ENCODE data around the gene MIER2. TPM values are rescaled to one million over a fixed set of nuclear protein-coding genes. Genes with fewer than 3 reads are reported as not detected.
"Not testable (repeated sequence)": the region's sequence is repeated elsewhere in the genome, so short reads cannot be mapped to it uniquely, and the experiment has no call there.

MIER2 gene
- total and polyA plus RNA-seq, 2 donors from 2014 or later = 18.4 to 23.4 TPM

GRCh38 chr19:269241-269640, 75.4 kb downstream of the MIER2 start:
- no peaks in the 10 kb centered on the region for H3K36me3 ChIP-seq (ENCODE audit: control insufficient read depth in 2 of 3, insufficient read depth in 3 of 3, low read length in 3 of 3)
- TF ChIP-seq CTCF (IDR thresholded peaks at IDR 0.05; ENCODE audit: borderline replicate concordance, extremely low read depth, insufficient read depth) = no peak
- no peak overlapping the region for H3K4me3 ChIP-seq (ENCODE audit: low read length in 3 of 3)
- H3K27ac ChIP-seq (ENCODE audit: low read depth in 2 of 2, low read length in 2 of 2) = no peak overlapping the region
- H3K4me1 ChIP-seq (ENCODE audit: control insufficient read depth in 2 of 3, insufficient read depth in 2 of 3, low read depth in 1 of 3, low read length in 3 of 3) = no peaks in the 10 kb centered on the region
- H3K9ac ChIP-seq (ENCODE audit: low read length in 3 of 3) = no peak overlapping the region
- DNase-seq = no peak
- peaks cover 20% of the 10 kb centered on the region for H3K27me3 ChIP-seq (ENCODE audit: control insufficient read depth, insufficient read depth, low read length)
- intact Hi-C loops (cut with DNase I) = no loop called here
- no peak for FAIRE-seq
- no peaks in the 10 kb centered on the region for H3K9me3 ChIP-seq (ENCODE audit: control insufficient read depth in 2 of 3, insufficient read depth in 1 of 3, low read length in 3 of 3)

DNA sequence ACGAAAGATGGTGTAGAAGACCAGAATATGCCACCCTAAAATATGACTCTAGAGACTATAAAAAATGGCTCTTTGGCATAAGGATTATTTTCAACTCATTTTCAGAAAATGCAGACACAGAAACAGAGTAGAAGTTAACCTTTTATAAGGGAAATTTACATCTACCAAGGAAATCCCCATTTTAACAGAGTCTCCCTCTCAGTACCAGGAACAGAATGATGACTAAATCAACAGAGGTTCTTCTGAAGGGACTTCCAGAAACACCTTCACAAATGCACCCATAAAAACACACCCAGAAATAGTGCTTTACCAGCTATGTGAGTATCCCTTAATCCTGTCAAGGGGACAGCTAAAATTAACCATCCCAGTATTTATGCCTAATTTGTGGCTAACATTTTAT, 82.5 kb downstream of the MIER2 start:
- no peaks in the 10 kb centered on the region for H3K9me3 ChIP-seq (ENCODE audit: control insufficient read depth in 2 of 3, insufficient read depth in 1 of 3, low read length in 3 of 3)
- FAIRE-seq (no peak), DNase-seq (no peak)
- H3K27ac ChIP-seq (ENCODE audit: low read depth in 2 of 2, low read length in 2 of 2) = no peak overlapping the region
- intact Hi-C loops (cut with DNase I) = no loop called here
- TF ChIP-seq CTCF (IDR thresholded peaks at IDR 0.05; ENCODE audit: borderline replicate concordance, extremely low read depth, insufficient read depth) = no peak
- no peak overlapping the region for H3K4me3 ChIP-seq (ENCODE audit: low read length in 3 of 3)
- no peak overlapping the region for H3K9ac ChIP-seq (ENCODE audit: low read length in 3 of 3)
- H3K27me3 ChIP-seq (ENCODE audit: control insufficient read depth, insufficient read depth, low read length) = peaks cover 20% of the 10 kb centered on the region
- no peaks in the 10 kb centered on the region for H3K36me3 ChIP-seq (ENCODE audit: control insufficient read depth in 2 of 3, insufficient read depth in 3 of 3, low read length in 3 of 3)
- no peaks in the 10 kb centered on the region for H3K4me1 ChIP-seq (ENCODE audit: control insufficient read depth in 2 of 3, insufficient read depth in 2 of 3, low read depth in 1 of 3, low read length in 3 of 3)

- FAIRE-seq; H3K4me3 ChIP-seq (ENCODE audit: low read length in 3 of 3); intact Hi-C loops (cut with DNase I); H3K9ac ChIP-seq (ENCODE audit: low read length in 3 of 3); H3K9me3 ChIP-seq (ENCODE audit: control insufficient read depth in 2 of 3, insufficient read depth in 1 of 3, low read length in 3 of 3); H3K4me1 ChIP-seq (ENCODE audit: control insufficient read depth in 2 of 3, insufficient read depth in 2 of 3, low read depth in 1 of 3, low read length in 3 of 3); H3K27ac ChIP-seq (ENCODE audit: low read depth in 2 of 2, low read length in 2 of 2); DNase-seq; H3K27me3 ChIP-seq (ENCODE audit: control insufficient read depth, insufficient read depth, low read length); H3K36me3 ChIP-seq (ENCODE audit: control insufficient read depth in 2 of 3, insufficient read depth in 3 of 3, low read length in 3 of 3): not testable (repeated sequence)
Observed at GRCh38 chr19:256804-257203, 87.8 kb downstream of the MIER2 start.

Other genes starting within 250 kb of the MIER2 start
- 0.35 TPM for gene OR4F17, start 237.7 kb downstream of the MIER2 start, total RNA-seq
- not detected for gene OR4F17, start 237.7 kb downstream of the MIER2 start, polyA plus RNA-seq (ENCODE audit: insufficient read depth, low read depth, low replicate concordance)
- 28.7 TPM for gene PLPP2, start 53.4 kb downstream of the MIER2 start, total RNA-seq
- 5.8 TPM for gene PLPP2, start 53.4 kb downstream of the MIER2 start, polyA plus RNA-seq (ENCODE audit: insufficient read depth, low read depth, low replicate concordance)
- gene C2CD4C, start 64.4 kb upstream of the MIER2 start, total RNA-seq = 1.9 TPM
- 0.99 TPM for gene C2CD4C, start 64.4 kb upstream of the MIER2 start, polyA plus RNA-seq (ENCODE audit: insufficient read depth, low read depth, low replicate concordance)
- 24.4 TPM for gene SHC2, start 116.2 kb upstream of the MIER2 start, total RNA-seq
- 10.7 TPM for gene SHC2, start 116.2 kb upstream of the MIER2 start, polyA plus RNA-seq (ENCODE audit: insufficient read depth, low read depth, low replicate concordance)
- gene MADCAM1, start 151.7 kb upstream of the MIER2 start, total RNA-seq = 0.50 TPM
- gene MADCAM1, start 151.7 kb upstream of the MIER2 start, polyA plus RNA-seq (ENCODE audit: insufficient read depth, low read depth, low replicate concordance) = 0.77 TPM
- gene TPGS1, start 162.7 kb upstream of the MIER2 start, total RNA-seq = 23.1 TPM
- gene TPGS1, start 162.7 kb upstream of the MIER2 start, polyA plus RNA-seq (ENCODE audit: insufficient read depth, low read depth, low replicate concordance) = 17.9 TPM
- gene CDC34, start 187.0 kb upstream of the MIER2 start, total RNA-seq = 33.8 TPM
- gene CDC34, start 187.0 kb upstream of the MIER2 start, polyA plus RNA-seq (ENCODE audit: insufficient read depth, low read depth, low replicate concordance) = 72.3 TPM
- gene GZMM, start 199.3 kb upstream of the MIER2 start, total RNA-seq = 2.8 TPM
- not detected for gene GZMM, start 199.3 kb upstream of the MIER2 start, polyA plus RNA-seq (ENCODE audit: insufficient read depth, low read depth, low replicate concordance)
- gene BSG, start 227.8 kb upstream of the MIER2 start, total RNA-seq = 554 TPM
- 984 TPM for gene BSG, start 227.8 kb upstream of the MIER2 start, polyA plus RNA-seq (ENCODE audit: insufficient read depth, low read depth, low replicate concordance)
- 0.31 TPM for gene HCN2, start 245.1 kb upstream of the MIER2 start, total RNA-seq
- 1.3 TPM for gene HCN2, start 245.1 kb upstream of the MIER2 start, polyA plus RNA-seq (ENCODE audit: insufficient read depth, low read depth, low replicate concordance)

All from kidney (tissue), 14 donors.